ENCODE measurements around the gene OR51V1. TPM values are rescaled to one million over a fixed set of nuclear protein-coding genes. Genes with fewer than 3 reads are reported as not detected.

OR51V1 gene
- total RNA-seq, 4 donors from 2014 or later = not detected

DNA sequence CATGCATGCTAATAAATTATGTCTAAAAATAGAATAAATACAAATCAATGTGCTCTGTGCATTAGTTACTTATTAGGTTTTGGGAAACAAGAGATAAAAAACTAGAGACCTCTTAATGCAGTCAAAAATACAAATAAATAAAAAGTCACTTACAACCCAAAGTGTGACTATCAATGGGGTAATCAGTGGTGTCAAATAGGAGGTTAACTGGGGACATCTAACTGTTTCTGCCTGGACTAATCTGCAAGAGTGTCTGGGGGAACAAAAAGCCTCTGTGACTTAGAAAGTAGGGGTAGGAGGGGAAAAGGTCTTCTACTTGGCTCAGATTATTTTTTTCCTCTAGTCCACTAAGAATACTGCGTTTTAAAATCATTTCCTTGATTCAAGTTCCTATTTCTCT is 27.2 kb upstream of the OR51V1 start:
- intact Hi-C loops (cut with DNase I; ENCODE audit: low total_unique reads) (no loop called here), in situ Hi-C loops (cut with MboI; ENCODE audit: low pct_ligation_motif_present in 1 of 4, low pct_unique_long_range_greater_than_20kb in 1 of 4, low sequenced_read_pairs in 3 of 4) (no loop called here)
- 22 to 23% methylated on average over 1 of the region's 1 CpG for WGBS, 2 donors (ENCODE audit: low coverage in 1 of 2)
- H3K36me3 ChIP-seq = no peaks in the 10 kb centered on the region
- H3K27ac ChIP-seq = no peak overlapping the region
- no peaks in the 10 kb centered on the region for H3K27me3 ChIP-seq
- TF ChIP-seq, protein P1, sequence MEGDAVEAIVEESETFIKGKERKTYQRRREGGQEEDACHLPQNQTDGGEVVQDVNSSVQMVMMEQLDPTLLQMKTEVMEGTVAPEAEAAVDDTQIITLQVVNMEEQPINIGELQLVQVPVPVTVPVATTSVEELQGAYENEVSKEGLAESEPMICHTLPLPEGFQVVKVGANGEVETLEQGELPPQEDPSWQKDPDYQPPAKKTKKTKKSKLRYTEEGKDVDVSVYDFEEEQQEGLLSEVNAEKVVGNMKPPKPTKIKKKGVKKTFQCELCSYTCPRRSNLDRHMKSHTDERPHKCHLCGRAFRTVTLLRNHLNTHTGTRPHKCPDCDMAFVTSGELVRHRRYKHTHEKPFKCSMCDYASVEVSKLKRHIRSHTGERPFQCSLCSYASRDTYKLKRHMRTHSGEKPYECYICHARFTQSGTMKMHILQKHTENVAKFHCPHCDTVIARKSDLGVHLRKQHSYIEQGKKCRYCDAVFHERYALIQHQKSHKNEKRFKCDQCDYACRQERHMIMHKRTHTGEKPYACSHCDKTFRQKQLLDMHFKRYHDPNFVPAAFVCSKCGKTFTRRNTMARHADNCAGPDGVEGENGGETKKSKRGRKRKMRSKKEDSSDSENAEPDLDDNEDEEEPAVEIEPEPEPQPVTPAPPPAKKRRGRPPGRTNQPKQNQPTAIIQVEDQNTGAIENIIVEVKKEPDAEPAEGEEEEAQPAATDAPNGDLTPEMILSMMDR (IDR thresholded peaks at IDR 0.05) = no peak
- TF ChIP-seq POLR2A (IDR thresholded peaks at IDR 0.05) (no peak), POLR2AphosphoS5 (IDR thresholded peaks at IDR 0.05) (no peak), EP300 (IDR thresholded peaks at IDR 0.05; ENCODE audit: low read depth) (no peak)
- no peaks in the 10 kb centered on the region for H3K4me1 ChIP-seq
- DNase-seq = no peak
- H3K4me3 ChIP-seq = no peak overlapping the region
- no peaks in the 10 kb centered on the region for H3K9me3 ChIP-seq

DNA sequence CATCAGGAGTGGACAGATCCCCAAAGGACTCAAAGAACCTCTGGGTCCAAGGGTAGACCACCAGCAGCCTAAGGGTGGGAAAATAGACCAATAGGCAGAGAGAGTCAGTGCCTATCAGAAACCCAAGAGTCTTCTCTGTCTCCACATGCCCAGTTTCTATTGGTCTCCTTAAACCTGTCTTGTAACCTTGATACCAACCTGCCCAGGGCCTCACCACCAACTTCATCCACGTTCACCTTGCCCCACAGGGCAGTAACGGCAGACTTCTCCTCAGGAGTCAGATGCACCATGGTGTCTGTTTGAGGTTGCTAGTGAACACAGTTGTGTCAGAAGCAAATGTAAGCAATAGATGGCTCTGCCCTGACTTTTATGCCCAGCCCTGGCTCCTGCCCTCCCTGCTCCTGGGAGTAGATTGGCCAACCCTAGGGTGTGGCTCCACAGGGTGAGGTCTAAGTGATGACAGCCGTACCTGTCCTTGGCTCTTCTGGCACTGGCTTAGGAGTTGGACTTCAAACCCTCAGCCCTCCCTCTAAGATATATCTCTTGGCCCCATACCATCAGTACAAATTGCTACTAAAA is 26.3 kb upstream of the OR51V1 start, which contains the start of gene HBB:
Gene HBB (minus strand): TSS at position 340 of the 579 bp plus-strand sequence. CDS start 50 bp downstream, at position 290.
- intact Hi-C loops (cut with DNase I; ENCODE audit: low total_unique reads) = no loop called here
- Histone ChIP-seq H3K27ac (no peak within 1 kb of the TSS), H3K4me3 (no peak within 1 kb of the TSS), H3K27me3 (no peaks in the 10 kb centered on the region), H3K9me3 (no peaks in the 10 kb centered on the region), H3K36me3 (no peaks in the 10 kb centered on the region), H3K4me1 (no peaks in the 10 kb centered on the region)
- in situ Hi-C loops (cut with MboI; ENCODE audit: low pct_ligation_motif_present in 1 of 4, low pct_unique_long_range_greater_than_20kb in 1 of 4, low sequenced_read_pairs in 3 of 4) = no loop called here
- 50% methylated on average over 3 of the region's 3 CpGs; no CpG with 5 or more reads in 1 of the 2 donors for WGBS, 2 donors (ENCODE audit: low coverage in 1 of 2)
- no peak for TF ChIP-seq POLR2A (IDR thresholded peaks at IDR 0.05)
- TF ChIP-seq EP300 (IDR thresholded peaks at IDR 0.05; ENCODE audit: low read depth) = no peak
- TF ChIP-seq POLR2AphosphoS5 (IDR thresholded peaks at IDR 0.05) = no peak
- TF ChIP-seq, protein P1 (IDR thresholded peaks at IDR 0.05) = no peak
- no peak for DNase-seq

DNA sequence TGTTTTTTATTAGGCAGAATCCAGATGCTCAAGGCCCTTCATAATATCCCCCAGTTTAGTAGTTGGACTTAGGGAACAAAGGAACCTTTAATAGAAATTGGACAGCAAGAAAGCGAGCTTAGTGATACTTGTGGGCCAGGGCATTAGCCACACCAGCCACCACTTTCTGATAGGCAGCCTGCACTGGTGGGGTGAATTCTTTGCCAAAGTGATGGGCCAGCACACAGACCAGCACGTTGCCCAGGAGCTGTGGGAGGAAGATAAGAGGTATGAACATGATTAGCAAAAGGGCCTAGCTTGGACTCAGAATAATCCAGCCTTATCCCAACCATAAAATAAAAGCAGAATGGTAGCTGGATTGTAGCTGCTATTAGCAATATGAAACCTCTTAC is 25.0 kb upstream of the OR51V1 start:
- Histone ChIP-seq H3K27me3 (no peaks in the 10 kb centered on the region), H3K27ac (no peak overlapping the region), H3K9me3 (no peaks in the 10 kb centered on the region), H3K4me1 (no peaks in the 10 kb centered on the region), H3K36me3 (no peaks in the 10 kb centered on the region), H3K4me3 (no peak overlapping the region)
- TF ChIP-seq POLR2AphosphoS5 (IDR thresholded peaks at IDR 0.05) (no peak), POLR2A (IDR thresholded peaks at IDR 0.05) (no peak), EP300 (IDR thresholded peaks at IDR 0.05; ENCODE audit: low read depth) (no peak)
- TF ChIP-seq, protein P1 (IDR thresholded peaks at IDR 0.05) = no peak
- intact Hi-C loops (cut with DNase I; ENCODE audit: low total_unique reads) = no loop called here
- no peak for DNase-seq
- in situ Hi-C loops (cut with MboI; ENCODE audit: low pct_ligation_motif_present in 1 of 4, low pct_unique_long_range_greater_than_20kb in 1 of 4, low sequenced_read_pairs in 3 of 4) = no loop called here
- 45 to 75% methylated on average over 1 to 2 of the region's 2 CpGs for WGBS, 2 donors (ENCODE audit: low coverage in 1 of 2)

DNA sequence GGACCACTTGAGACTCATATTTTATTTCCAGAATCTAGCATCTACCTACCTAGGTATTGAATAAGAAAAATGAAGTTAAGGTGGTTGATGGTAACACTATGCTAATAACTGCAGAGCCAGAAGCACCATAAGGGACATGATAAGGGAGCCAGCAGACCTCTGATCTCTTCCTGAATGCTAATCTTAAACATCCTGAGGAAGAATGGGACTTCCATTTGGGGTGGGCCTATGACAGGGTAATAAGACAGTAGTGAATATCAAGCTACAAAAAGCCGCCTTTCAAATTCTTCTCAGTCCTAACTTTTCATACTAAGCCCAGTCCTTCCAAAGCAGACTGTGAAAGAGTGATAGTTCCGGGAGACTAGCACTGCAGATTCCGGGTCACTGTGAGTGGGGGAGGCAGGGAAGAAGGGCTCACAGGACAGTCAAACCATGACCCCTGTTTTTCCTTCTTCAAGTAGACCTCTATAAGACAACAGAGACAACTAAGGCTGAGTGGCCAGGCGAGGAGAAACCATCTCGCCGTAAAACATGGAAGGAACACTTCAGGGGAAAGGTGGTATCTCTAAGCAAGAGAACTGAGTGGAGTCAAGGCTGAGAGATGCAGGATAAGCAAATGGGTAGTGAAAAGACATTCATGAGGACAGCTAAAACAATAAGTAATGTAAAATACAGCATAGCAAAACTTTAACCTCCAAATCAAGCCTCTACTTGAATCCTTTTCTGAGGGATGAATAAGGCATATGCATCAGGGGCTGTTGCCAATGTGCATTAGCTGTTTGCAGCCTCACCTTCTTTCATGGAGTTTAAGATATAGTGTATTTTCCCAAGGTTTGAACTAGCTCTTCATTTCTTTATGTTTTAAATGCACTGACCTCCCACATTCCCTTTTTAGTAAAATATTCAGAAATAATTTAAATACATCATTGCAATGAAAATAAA is 24.3 kb upstream of the OR51V1 start:
- H3K27me3 ChIP-seq = no peaks in the 10 kb centered on the region
- no peak overlapping the region for H3K4me3 ChIP-seq
- no peaks in the 10 kb centered on the region for H3K4me1 ChIP-seq
- DNase-seq = no peak
- no peak for TF ChIP-seq POLR2AphosphoS5 (IDR thresholded peaks at IDR 0.05)
- TF ChIP-seq POLR2A (IDR thresholded peaks at IDR 0.05) = no peak
- TF ChIP-seq, protein P1 (IDR thresholded peaks at IDR 0.05) = no peak
- no peak for TF ChIP-seq EP300 (IDR thresholded peaks at IDR 0.05; ENCODE audit: low read depth)
- H3K36me3 ChIP-seq = no peaks in the 10 kb centered on the region
- intact Hi-C loops (cut with DNase I; ENCODE audit: low total_unique reads) (no loop called here), in situ Hi-C loops (cut with MboI; ENCODE audit: low pct_ligation_motif_present in 1 of 4, low pct_unique_long_range_greater_than_20kb in 1 of 4, low sequenced_read_pairs in 3 of 4) (no loop called here)
- no peak overlapping the region for H3K27ac ChIP-seq
- 73% methylated on average over 6 of the region's 6 CpGs; no CpG with 5 or more reads in 1 of the 2 donors for WGBS, 2 donors (ENCODE audit: low coverage in 1 of 2)
- no peaks in the 10 kb centered on the region for H3K9me3 ChIP-seq

Data from transverse colon (tissue), 4 donors.